Right hindlimb (tissue), 1 donor: ENCODE results near the gene TBL1X.
A peak's percentile ranks its signal among the peaks of the same experiment; 100 is the strongest.
"Not testable (repeated sequence)": the region's sequence is repeated elsewhere in the genome, so short reads cannot be mapped to it uniquely, and the experiment has no call there.

Experiments
- DNase-seq: peaks from one replicate; pipeline ENCODE4 v3.0.0-alpha.2; 2018

The TBL1X gene

GRCh38 chrX:9459186-9459748 is 5.6 kb upstream of the TBL1X start:
- no peak for DNase-seq

GRCh38 chrX:9461087-9461486 is 3.8 kb upstream of the TBL1X start:
- DNase-seq: no peak

DNA sequence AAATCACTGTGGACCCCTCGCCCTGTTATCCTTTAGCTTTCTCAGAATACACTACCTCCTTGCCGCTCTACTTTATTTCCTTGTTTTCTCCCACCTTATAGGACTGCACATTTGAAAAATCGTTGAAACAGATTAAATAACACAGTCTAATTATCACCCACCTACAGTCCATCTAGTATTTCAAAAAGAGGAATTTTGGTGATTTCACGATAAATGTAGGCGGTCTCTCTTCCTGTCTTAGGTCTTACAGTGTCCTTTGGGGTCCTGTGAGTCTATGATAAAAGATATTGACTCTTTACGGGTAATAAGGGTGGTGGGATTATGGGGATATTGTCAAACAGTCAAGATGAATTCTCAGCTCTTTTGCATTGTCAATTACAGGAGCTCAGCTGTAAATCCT is 2.4 kb upstream of the TBL1X start:
- DNase-seq: no peak

- peak; percentile 39 for DNase-seq
These were observed 694 bp downstream of the TBL1X start for GRCh38 chrX:9465380-9466123.

GRCh38 chrX:9466124-9466495 is 1.3 kb downstream of the TBL1X start:
- peak; percentile 54 for DNase-seq

- DNase-seq: no peak
These were observed 1.9 kb downstream of the TBL1X start for GRCh38 chrX:9466736-9467135.

- DNase-seq: no peak
These were observed 2.3 kb downstream of the TBL1X start for GRCh38 chrX:9467146-9467545.

DNA sequence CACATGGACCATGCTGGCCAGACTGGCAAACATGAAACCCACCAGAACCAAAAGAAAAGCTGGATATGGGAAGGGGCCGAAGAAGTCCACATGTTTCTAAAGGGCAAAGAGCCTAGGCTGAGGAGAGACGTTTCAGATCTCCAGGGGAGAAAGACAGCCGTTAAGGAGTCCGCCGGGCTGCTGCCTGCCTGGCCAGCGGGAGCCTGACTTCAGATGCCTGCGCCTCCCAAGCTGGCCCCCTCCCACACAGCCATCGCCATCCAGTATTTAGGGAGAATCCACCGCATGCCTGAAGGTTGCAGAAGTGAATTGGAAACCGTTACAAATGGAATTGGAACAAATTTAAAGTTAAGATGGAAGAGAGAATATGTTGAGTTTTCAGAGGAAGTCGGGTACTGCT is 2.9 kb downstream of the TBL1X start:
- DNase-seq: no peak

DNA sequence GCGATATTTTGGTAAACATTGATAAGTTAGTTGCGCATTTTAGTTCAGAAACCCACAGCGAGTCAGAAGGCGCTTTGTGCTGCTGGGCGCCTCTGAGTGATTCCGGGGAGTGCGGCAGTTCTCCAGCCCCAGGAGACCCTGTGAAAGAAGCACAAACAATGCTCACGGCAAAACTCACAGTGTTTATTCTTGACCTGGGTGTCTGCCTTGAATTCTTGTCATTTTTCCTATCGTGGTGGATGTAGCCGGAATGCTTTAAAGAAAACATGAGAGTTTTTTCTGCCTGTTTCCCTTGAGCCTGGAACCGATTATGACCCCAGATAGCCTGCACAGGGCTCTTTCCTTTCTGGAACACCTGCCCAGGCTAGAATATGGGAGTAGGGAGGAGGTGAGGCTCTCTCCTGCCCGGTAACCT is 6.7 kb downstream of the TBL1X start:
- no peak for DNase-seq

DNA sequence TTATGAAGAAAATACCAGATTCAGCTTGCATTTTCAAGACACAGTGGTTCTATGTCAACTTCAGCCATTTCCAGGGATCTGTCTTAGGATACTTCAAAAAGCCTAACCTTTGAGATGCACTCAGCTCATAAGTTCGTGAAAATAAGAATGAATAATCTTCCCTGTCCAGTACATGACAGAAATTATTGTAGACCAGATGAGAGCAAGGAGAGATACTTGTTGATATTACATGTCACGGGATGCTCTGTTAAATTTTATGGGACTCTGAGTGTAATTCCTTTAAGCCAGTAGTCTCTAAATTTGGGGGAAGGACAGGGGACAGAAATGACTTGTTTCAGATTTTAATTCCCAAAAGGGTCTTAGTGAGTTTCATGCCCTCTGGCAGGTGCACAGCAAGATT is 8.8 kb downstream of the TBL1X start:
- DNase-seq: no peak

GRCh38 chrX:9475417-9475816 is 10.6 kb downstream of the TBL1X start:
- DNase-seq: not testable (repeated sequence)

DNA sequence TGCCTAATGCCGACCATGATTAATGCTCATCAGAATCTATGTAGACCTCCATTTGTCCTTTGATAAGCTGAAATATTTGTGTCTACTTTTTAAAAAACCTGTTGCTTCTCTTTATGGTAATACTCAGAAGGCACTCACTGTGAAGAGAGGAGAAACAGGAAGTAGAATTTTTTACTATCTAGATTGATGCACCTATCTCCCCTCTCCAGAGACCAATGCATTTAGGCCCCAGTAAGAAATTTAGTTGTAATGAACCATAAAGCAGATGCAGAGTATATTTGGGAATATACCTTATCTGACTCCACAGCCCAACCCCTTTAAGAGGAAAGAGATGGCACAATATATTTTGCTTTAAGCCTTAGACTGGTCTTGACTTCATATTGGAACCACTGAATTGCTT is 11.1 kb downstream of the TBL1X start:
- no peak for DNase-seq

- no peak for DNase-seq
These were observed 12.1 kb downstream of the TBL1X start for GRCh38 chrX:9476810-9477575.

GRCh38 chrX:9482408-9482807 is 17.6 kb downstream of the TBL1X start:
- no peak for DNase-seq

DNA sequence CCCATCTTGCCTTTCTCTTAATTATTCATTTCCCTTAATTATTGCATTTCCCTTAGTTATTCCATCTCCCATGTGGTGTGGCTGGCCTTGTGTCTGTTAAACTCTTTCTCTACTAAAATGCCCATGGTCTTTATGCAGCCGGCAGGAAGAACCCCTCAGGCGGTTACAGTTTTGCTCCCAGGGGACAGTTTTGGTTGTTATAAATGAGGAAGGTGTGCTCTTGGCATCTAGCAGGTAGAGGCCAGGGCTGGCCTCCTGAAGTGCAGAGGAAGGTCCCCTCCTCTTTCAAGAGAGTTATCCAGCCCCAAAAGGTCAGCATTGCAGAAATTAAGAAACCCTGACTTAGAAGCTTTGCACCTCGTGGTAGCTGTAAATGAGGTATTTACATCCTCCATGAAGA is 18.0 kb downstream of the TBL1X start:
- DNase-seq: no peak

DNA sequence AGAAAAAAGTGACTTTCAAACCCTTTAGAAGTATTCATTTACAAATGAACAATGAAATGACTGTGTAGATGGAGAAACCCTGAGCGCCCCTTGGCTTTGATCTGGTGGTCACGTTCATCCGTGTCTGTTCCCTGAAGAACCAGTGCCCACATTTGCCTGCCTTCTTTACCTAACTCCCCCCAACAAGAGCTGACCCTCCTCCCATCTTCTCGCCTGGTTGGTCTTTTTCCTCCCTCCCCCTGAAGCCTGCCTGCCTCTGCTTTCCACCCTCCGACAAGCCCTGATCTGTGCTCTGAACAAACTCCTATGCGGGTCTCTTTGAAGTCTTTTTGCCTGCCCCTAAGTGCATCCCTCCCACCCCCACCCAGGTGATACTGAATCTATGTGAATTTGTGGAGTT is 18.5 kb downstream of the TBL1X start:
- no peak for DNase-seq

DNA sequence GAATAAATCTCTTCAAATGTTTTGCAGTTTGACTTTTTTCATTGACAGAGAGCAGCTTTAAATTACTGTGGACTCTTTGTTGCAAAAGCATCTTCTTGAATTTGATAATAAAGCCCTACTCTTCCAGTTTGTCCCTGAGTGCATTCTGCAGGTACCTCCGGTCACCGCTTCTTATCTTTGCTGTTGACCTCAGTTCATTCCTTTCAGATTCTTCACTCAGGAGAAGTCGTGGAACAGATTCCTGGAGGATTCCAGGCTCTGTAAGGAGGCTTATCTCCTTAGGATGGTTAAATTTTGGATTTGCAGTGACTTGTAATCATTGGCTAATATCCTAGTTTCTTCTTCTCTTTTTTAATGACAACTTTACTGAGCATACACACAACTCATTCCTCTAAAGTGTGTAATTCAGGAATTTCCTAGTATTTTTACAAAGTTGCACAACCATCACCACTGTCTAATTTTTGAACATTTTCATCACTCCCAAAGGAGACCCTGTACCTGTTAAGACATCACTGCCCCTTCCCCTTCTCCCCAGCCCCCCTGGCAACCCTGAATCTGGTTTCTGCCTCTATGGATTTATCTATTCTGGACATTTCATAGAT is 22.0 kb downstream of the TBL1X start:
- DNase-seq: no peak

DNA sequence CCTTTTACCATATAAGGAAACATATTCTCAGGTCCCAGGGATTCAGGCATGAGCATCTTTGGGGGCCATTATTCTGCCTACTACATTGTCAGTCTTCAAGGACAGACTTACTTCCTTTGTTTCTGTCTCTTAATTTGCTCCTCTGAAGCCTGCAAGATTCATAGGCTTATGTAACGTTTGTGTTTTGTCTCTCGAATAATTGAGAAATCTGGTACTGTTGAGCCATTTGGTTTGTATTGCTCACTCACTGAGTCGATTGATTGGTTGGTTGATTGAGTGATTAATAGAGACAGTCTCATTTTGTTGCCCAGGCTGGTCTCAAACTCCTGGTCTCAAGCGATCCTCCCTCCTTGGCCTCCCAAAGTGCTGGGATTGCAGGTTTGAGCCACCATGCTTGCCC is 23.7 kb downstream of the TBL1X start:
- no peak for DNase-seq

- no peak for DNase-seq
These were observed 24.4 kb downstream of the TBL1X start for GRCh38 chrX:9489234-9489633.

DNA sequence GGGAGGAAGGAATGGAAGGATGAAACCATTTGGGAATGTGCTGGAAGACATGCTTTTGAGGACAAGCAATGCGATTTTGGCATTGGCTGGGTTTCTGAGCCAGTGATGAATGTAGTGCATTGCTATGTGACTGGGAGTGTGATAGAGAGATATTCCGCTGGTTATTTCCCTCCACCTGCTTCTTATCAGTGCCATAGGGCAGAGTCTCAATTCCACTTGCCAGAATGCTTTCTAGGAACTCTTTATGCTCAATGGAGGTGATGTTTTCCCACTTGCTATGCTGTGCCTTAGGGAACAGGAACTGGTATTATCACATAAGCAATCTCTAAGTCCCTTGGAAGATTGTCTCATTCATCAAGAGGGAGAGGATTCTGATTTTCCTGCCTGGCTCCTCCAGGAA is 28.0 kb downstream of the TBL1X start:
- no peak for DNase-seq

GRCh38 chrX:9493936-9494335 is 29.1 kb downstream of the TBL1X start:
- no peak for DNase-seq

DNA sequence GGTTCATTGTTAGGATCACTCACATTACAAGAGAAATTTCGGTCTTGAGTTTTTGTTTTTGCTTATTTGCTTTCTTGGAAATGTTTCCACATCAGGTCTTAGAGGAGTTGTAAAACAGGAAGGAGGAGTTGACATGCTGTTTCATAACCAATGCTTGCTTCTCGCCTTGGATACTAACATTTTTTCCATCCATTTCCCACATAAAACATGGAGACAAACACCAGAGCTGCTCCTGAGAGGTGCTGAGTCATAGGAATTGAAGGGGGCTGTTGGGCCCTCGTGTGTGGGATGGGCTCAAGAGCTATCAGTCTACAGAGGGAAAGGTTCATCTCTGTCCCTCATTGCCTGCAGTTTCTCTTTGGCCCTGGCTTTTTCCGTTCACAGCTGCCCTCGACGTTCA is 29.9 kb downstream of the TBL1X start:
- DNase-seq: peak; percentile 24

- no peak for DNase-seq
These were observed 30.6 kb downstream of the TBL1X start for GRCh38 chrX:9495496-9495895.

DNA sequence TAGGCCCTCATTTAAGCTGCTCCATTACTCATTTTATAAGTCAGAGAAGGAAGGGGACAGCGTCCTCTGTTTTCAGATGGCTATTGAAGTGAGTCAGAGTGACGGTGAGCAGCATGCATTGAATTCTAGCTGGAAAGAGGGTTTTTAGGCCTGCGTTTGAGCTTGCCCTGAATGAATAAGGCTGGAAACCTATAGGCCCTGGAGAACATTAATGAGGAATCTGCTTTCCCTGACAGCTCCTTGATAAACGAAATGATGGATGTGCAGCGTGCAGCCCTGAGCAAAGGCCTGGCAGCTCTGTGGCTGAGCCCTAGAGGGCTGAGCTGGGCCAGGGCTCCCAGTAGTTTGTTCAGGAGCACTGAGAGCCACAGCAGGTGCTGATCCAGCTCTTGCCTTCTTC is 33.4 kb downstream of the TBL1X start:
- no peak for DNase-seq
